IMR-90 (cell line): ENCODE data around the gene GM2A. TPM values are rescaled to one million over a fixed set of nuclear protein-coding genes. Genes with fewer than 3 reads are reported as not detected.

Experiments used
- ATAC-seq: fragments of 200-7000 bp; cut with Tn5 transposase; 2 replicates; pipeline ENCODE4 v1.9.1; 2020; ENCODE audit warnings: low read depth, mild to moderate bottlenecking, moderate library complexity
- BruUV-seq: library from RNA; stranded (reverse); fragments of 400-500 nt; replicated peaks from 2 replicates; lab custom pipeline; 2021; lab: Mats Ljungman, UMichigan
- CTCF ChIA-PET: fragments of 300-600 bp; formaldehyde crosslinking; extraction: SDS; loops from one replicate; lab custom pipeline; 2021; ENCODE audit warnings: antibody characterized with exemption; lab: Yijun Ruan, JAX
- POLR2A ChIA-PET: fragments of 300-600 bp; sonication (Branson Sonifier 250); formaldehyde crosslinking; loops from one replicate; lab custom pipeline; 2022; ENCODE audit warnings: antibody characterized with exemption; ENCODE audit not compliant: unreplicated experiment; lab: Charles Lee
- DNase-seq: peaks from one replicate; pipeline ENCODE4 v3.0.0; 2013
- H2AFZ ChIP-seq: replicated peaks from 2 replicates; pipeline ENCODE3; 2013; ENCODE audit warnings: low read length, mild to moderate bottlenecking; ENCODE audit not compliant: poor library complexity
- H2AK5ac ChIP-seq: 2 replicates; pipeline ENCODE4 v1.6.1; 2013; ENCODE audit warnings: low read depth, low read length, inconsistent platforms
- H2AK9ac ChIP-seq: replicated peaks from 2 replicates; pipeline ENCODE3; 2013; ENCODE audit warnings: mild to moderate bottlenecking, low read depth, low read length, moderate library complexity; ENCODE audit not compliant: poor library complexity
- H2BK120ac ChIP-seq: 2 replicates; pipeline ENCODE4 v1.6.1; 2013; ENCODE audit warnings: low read depth, low read length, inconsistent platforms
- H2BK15ac ChIP-seq: 3 replicates; pipeline ENCODE4 v1.6.1; 2013; ENCODE audit warnings: low read depth, low read length, inconsistent platforms
- H2BK20ac ChIP-seq: 2 replicates; pipeline ENCODE4 v1.6.1; 2013; ENCODE audit warnings: low read depth, mild to moderate bottlenecking, inconsistent platforms, low read length, moderate library complexity
- H2BK5ac ChIP-seq: 2 replicates; pipeline ENCODE4 v1.6.1; 2013; ENCODE audit warnings: mild to moderate bottlenecking, low read depth, low read length, inconsistent platforms; ENCODE audit not compliant: poor library complexity, severe bottlenecking
- H3K14ac ChIP-seq: replicated peaks from 2 replicates; pipeline ENCODE4 v1.6.1; 2013; ENCODE audit warnings: low read depth, low read length, inconsistent platforms
- H3K18ac ChIP-seq: 2 replicates; pipeline ENCODE4 v1.6.1; 2013; ENCODE audit warnings: low read depth, low read length, control low read depth
- H3K23ac ChIP-seq: 2 replicates; pipeline ENCODE4 v1.6.1; 2013; ENCODE audit warnings: low read depth, low read length, inconsistent platforms
- H3K27ac ChIP-seq: 2 replicates; pipeline ENCODE4 v1.5.1; 2013; ENCODE audit warnings: mild to moderate bottlenecking, control low read depth, low read length; ENCODE audit not compliant: insufficient read depth
- H3K27me3 ChIP-seq: 2 replicates; pipeline ENCODE4 v1.6.1; 2013; ENCODE audit warnings: low read length; ENCODE audit not compliant: control insufficient read depth, insufficient read depth
- H3K36me3 ChIP-seq: 2 replicates; pipeline ENCODE4 v1.6.1; 2013; ENCODE audit warnings: low read length, mixed read lengths; ENCODE audit not compliant: control insufficient read depth, insufficient read depth
- H3K4ac ChIP-seq: 2 replicates; pipeline ENCODE4 v1.6.1; 2013; ENCODE audit warnings: low read depth, low read length, inconsistent platforms
- H3K4me1 ChIP-seq: 2 replicates; pipeline ENCODE4 v1.6.1; 2013; ENCODE audit warnings: low read length, mixed read lengths; ENCODE audit not compliant: control insufficient read depth, insufficient read depth
- H3K4me2 ChIP-seq: 2 replicates; pipeline ENCODE4 v1.6.1; 2013; ENCODE audit warnings: low read depth, mild to moderate bottlenecking, control low read depth, low read length, moderate library complexity
- H3K4me3 ChIP-seq: 2 replicates; pipeline ENCODE4 v1.5.1; 2013; ENCODE audit warnings: low read depth, mild to moderate bottlenecking, control low read depth, low read length, moderate library complexity; ENCODE audit not compliant: insufficient read depth
- H3K56ac ChIP-seq: 2 replicates; pipeline ENCODE4 v1.6.1; 2013; ENCODE audit warnings: low read length, inconsistent platforms; ENCODE audit not compliant: insufficient read depth; ENCODE audit errors: extremely low read depth
- H3K79me1 ChIP-seq, 2 experiments: 2 replicates each; pipeline ENCODE4 v1.6.1; 2013; ENCODE audit warnings: low read length in 2 of 2, inconsistent platforms in 1 of 2, low read depth in 1 of 2
- H3K9ac ChIP-seq: 2 replicates; pipeline ENCODE4 v1.6.1; 2013; ENCODE audit warnings: low read depth, low read length, control low read depth
- H3K9me1 ChIP-seq: 2 replicates; pipeline ENCODE4 v1.6.1; 2013; ENCODE audit warnings: low read length, inconsistent platforms; ENCODE audit not compliant: insufficient read depth
- H3K9me3 ChIP-seq: 2 replicates; pipeline ENCODE4 v1.6.1; 2013; ENCODE audit warnings: low read length; ENCODE audit not compliant: control insufficient read depth, insufficient read depth
- H4K20me1 ChIP-seq: 2 replicates; pipeline ENCODE4 v1.6.1; 2013; ENCODE audit warnings: low read length, inconsistent platforms; ENCODE audit not compliant: insufficient read depth
- H4K5ac ChIP-seq: 2 replicates; pipeline ENCODE4 v1.6.1; 2013; ENCODE audit warnings: mild to moderate bottlenecking, low read depth, low read length, control low read depth
- H4K8ac ChIP-seq, 2 experiments: 2 replicates each; pipeline ENCODE4 v1.6.1; 2013; ENCODE audit warnings: low read depth in 2 of 2, low read length in 2 of 2, control low read depth in 1 of 2, inconsistent platforms in 1 of 2
- H4K91ac ChIP-seq: 2 replicates; pipeline ENCODE4 v1.6.1; 2013; ENCODE audit warnings: low read depth, low read length, inconsistent platforms; ENCODE audit not compliant: insufficient read depth
- BHLHE40 ChIP-seq: fragments of 150-350 bp; IDR thresholded peaks from 2 replicates; pipeline ENCODE4 v1.6.1; 2016; ENCODE audit warnings: mild to moderate bottlenecking, low read depth, low read length
- CEBPB ChIP-seq: IDR thresholded peaks from 2 replicates; pipeline ENCODE4 v1.6.1; 2012; ENCODE audit warnings: low read depth, low read length, improper control_type of control experiment
- CHD1 ChIP-seq: IDR thresholded peaks from 2 replicates; pipeline ENCODE4 v1.6.1; 2012; ENCODE audit warnings: low read depth, low read length, improper control_type of control experiment
- CTCF ChIP-seq: conservative IDR thresholded peaks from 2 replicates; pipeline ENCODE4 v1.5.1; 2012; ENCODE audit warnings: mild to moderate bottlenecking, low read depth, low read length, improper control_type of control experiment
- ELK1 ChIP-seq: fragments of 150-350 bp; IDR thresholded peaks from 2 replicates; pipeline ENCODE4 v1.6.1; 2016; ENCODE audit warnings: low read depth, mild to moderate bottlenecking, low read length, moderate library complexity, borderline replicate concordance
- MAFK ChIP-seq: IDR thresholded peaks from 2 replicates; pipeline ENCODE4 v1.6.1; 2012; ENCODE audit warnings: low read depth, low read length, improper control_type of control experiment
- MAZ ChIP-seq: IDR thresholded peaks from 2 replicates; pipeline ENCODE4 v1.6.1; 2012; ENCODE audit warnings: low read depth, mild to moderate bottlenecking, low read length, improper control_type of control experiment, moderate library complexity, borderline replicate concordance
- MXI1 ChIP-seq: IDR thresholded peaks from 2 replicates; pipeline ENCODE4 v1.6.1; 2012; ENCODE audit warnings: low read depth, mild to moderate bottlenecking, low read length, moderate library complexity, borderline replicate concordance
- NFE2L2 ChIP-seq: fragments of 150-350 bp; IDR thresholded peaks from 2 replicates; pipeline ENCODE4 v1.6.1; 2016; ENCODE audit warnings: low read depth, mild to moderate bottlenecking, low read length
- RAD21 ChIP-seq: IDR thresholded peaks from 2 replicates; pipeline ENCODE4 v1.6.1; 2012; ENCODE audit warnings: low read length, improper control_type of control experiment
- RCOR1 ChIP-seq: IDR thresholded peaks from 2 replicates; pipeline ENCODE4 v1.6.1; 2012; ENCODE audit warnings: mild to moderate bottlenecking, low read length, improper control_type of control experiment; ENCODE audit not compliant: insufficient replicate concordance
- RFX5 ChIP-seq: IDR thresholded peaks from 2 replicates; pipeline ENCODE4 v1.8.0; 2012; ENCODE audit warnings: low read depth, mild to moderate bottlenecking, low read length, moderate library complexity
- SMC3 ChIP-seq: fragments of 150-350 bp; IDR thresholded peaks from 2 replicates; pipeline ENCODE4 v1.6.1; 2016; ENCODE audit warnings: low read depth, mild to moderate bottlenecking, antibody characterized with exemption, low read length, moderate library complexity
- USF2 ChIP-seq: fragments of 150-350 bp; IDR thresholded peaks from 2 replicates; pipeline ENCODE4 v1.6.1; 2017; ENCODE audit warnings: mild to moderate bottlenecking, antibody characterized with exemption, low read length, low read depth
- WGBS, 2 experiments: methylation state at CpG; one replicate each; pipeline versions ENCODE4 v1.1.5 to v1.1.7; 2013; ENCODE audit warnings: missing lambda C conversion rate in 2 of 2; ENCODE audit not compliant: insufficient read length in 1 of 2; ENCODE audit errors: extremely low coverage in 2 of 2; 5-methylcytosine and 5-hydroxymethylcytosine counted together
- dilution Hi-C: fragments of 300-500 bp; cut with HindIII; formaldehyde crosslinking; loops from one replicate; pipeline ENCODE4 v1.14.3; 2018; ENCODE audit warnings: low sequenced_read_pairs; ENCODE audit not compliant: unreplicated experiment
- in situ Hi-C: fragments of 300-500 bp; cut with MboI; formaldehyde crosslinking; loops from 3 replicates; pipeline ENCODE4 v1.14.3; 2019; ENCODE audit warnings: low sequenced_read_pairs, inconsistent platforms, mixed read lengths
- intact Hi-C: fragments of 100-400 bp; cut with micrococcal nuclease; formaldehyde crosslinking; loops from 2 replicates; pipeline ENCODE4 v1.10.0; 2022
- polyA plus RNA-seq, 3 experiments: library from polyadenylated mRNA; depleted of rRNA; stranded (reverse); fragments of >200 nt; gene quantifications; 2 replicates each; pipeline ENCODE4 v1.2.3, GENCODE V29; 2012; ENCODE audit warnings: low replicate concordance in 1 of 3
- total RNA-seq: library from RNA; depleted of rRNA; stranded (reverse); fragments of >200 nt; gene quantifications from 2 replicates; pipeline ENCODE4 v1.2.3, GENCODE V29; 2012

GM2A gene
- total and polyA plus RNA-seq, 2 of the 4 experiments (the other 2 are of a cell fraction) = 13.8 to 18.5 TPM

GRCh38 chr5:151234476-151235238 is 18.3 kb upstream of the GM2A start:
- in situ Hi-C loops = loop anchor here (5.0 kb wide), 1 partner anchor 112 kb away; no protein-coding TSS in a partner anchor
- WGBS, 2 experiments = 50% methylated on average over 5 of the region's 17 CpGs; no CpG with 5 or more reads in 1 of the 2 experiments
- DNase-seq = peak; percentile 41
- TF ChIP-seq MAZ (no peak), SMC3 (no peak), MAFK (no peak), RAD21 (no peak), CTCF (no peak), CEBPB (no peak), CHD1 (no peak), NFE2L2 (no peak), USF2 (no peak), BHLHE40 (no peak), MXI1 (no peak), RCOR1 (no peak), ELK1 (no peak), RFX5 (no peak)

More at GRCh38 chr5:151234476-151235238, 18.3 kb upstream of the GM2A start:
- dilution Hi-C loops (no loop called here), intact Hi-C loops (loop anchor here (1.0 to 5.0 kb wide), 2 partner anchors 10 to 418 kb away; partner anchors contain the start of gene CCDC69)
- ChIA-PET POLR2A (no interaction called here), CTCF (interaction anchor here (1.2 kb wide), 1 partner anchor 9 kb away, joined by 3 read pairs; no protein-coding TSS in a partner anchor)
- H3K9me1 ChIP-seq = no peaks in the 10 kb centered on the region
- H2BK120ac ChIP-seq = no peak overlapping the region
- no peaks in the 10 kb centered on the region for H3K79me1 ChIP-seq
- no peaks in the 10 kb centered on the region for H3K9me3 ChIP-seq
- BruUV-seq = no TSS peak
- peaks cover 37% of the 10 kb centered on the region for H3K27me3 ChIP-seq
- H3K4me2 ChIP-seq = no peak overlapping the region; the same call in 1 of the 2 replicates
- no peak overlapping the region for H3K18ac ChIP-seq
- H3K9ac ChIP-seq = no peak overlapping the region
- no peak overlapping the region for H2BK5ac ChIP-seq
- no peak overlapping the region for H3K23ac ChIP-seq
- peak overlapping the region; percentile 9 for H2AFZ ChIP-seq
- no peak overlapping the region for H2BK20ac ChIP-seq
- no peak overlapping the region for H2AK9ac ChIP-seq
- no peak overlapping the region for H4K91ac ChIP-seq
- no peak overlapping the region for H3K56ac ChIP-seq
- H3K4me1 ChIP-seq = peaks cover 2% of the 10 kb centered on the region; the same call in 1 of the 2 replicates
- H4K20me1 ChIP-seq = no peaks in the 10 kb centered on the region
- no peak overlapping the region for H4K5ac ChIP-seq
- no peak overlapping the region for H2AK5ac ChIP-seq
- H3K4ac ChIP-seq = no peak overlapping the region
- H3K4me3 ChIP-seq = no peak overlapping the region
- H3K27ac ChIP-seq = no peak overlapping the region
- no peak overlapping the region for H4K8ac ChIP-seq
- ATAC-seq = peak; percentile 73
- H2BK15ac ChIP-seq = no peak overlapping the region
- no peak overlapping the region for H3K14ac ChIP-seq
- H3K36me3 ChIP-seq = no peaks in the 10 kb centered on the region
